ENCODE data around the gene TP53I11. TPM values are rescaled to one million over a fixed set of nuclear protein-coding genes. Genes with fewer than 3 reads are reported as not detected.

The TP53I11 gene
- 100 to 1,000 TPM in 1 of 12 donors, 10 to 100 TPM in 10, not detected in 1; 33.0 to 150 (median 42.2) TPM for polyA plus RNA-seq (ENCODE audit: insufficient read length in 12 of 12)
- long read RNA-seq, donor 1, transcript TP53I11-208 (7 exons, 2,647 nt) = major isoform, 10 of 21 reads
- long read RNA-seq, donor 1, partial matches to known transcripts = 10 of 21 reads
- long read RNA-seq, donor 1, other reads (novel, unspliced or antisense) = 0 of 21 reads
- long read RNA-seq, donor 2, transcript TP53I11-208 (7 exons, 2,647 nt) = major isoform, 8 of 18 reads
- long read RNA-seq, donor 2, partial matches to known transcripts = 10 of 18 reads
- long read RNA-seq, donor 2, other reads (novel, unspliced or antisense) = 0 of 18 reads
- long read RNA-seq, donor 3, transcript TP53I11-208 (7 exons, 2,647 nt) = major isoform, 5 of 6 reads
- long read RNA-seq, donor 3, partial matches to known transcripts = 0 of 6 reads
- long read RNA-seq, donor 3, other reads (novel, unspliced or antisense) = 0 of 6 reads
- long read RNA-seq, donor 4, transcript TP53I11-208 (7 exons, 2,647 nt) = major isoform, 5 of 6 reads
- long read RNA-seq, donor 4, partial matches to known transcripts = 0 of 6 reads
- long read RNA-seq, donor 4, other reads (novel, unspliced or antisense) = 0 of 6 reads
- long read RNA-seq, donor 5 = 0 reads
- long read RNA-seq, donor 6, transcript TP53I11-208 (7 exons, 2,647 nt) = major isoform, 7 of 8 reads
- long read RNA-seq, donor 6, partial matches to known transcripts = 0 of 8 reads
- long read RNA-seq, donor 6, other reads (novel, unspliced or antisense) = 0 of 8 reads
- long read RNA-seq, donor 7, transcript TP53I11-208 (7 exons, 2,647 nt) = major isoform, 6 of 20 reads
- long read RNA-seq, donor 7, partial matches to known transcripts = 13 of 20 reads
- long read RNA-seq, donor 7, other reads (novel, unspliced or antisense) = 0 of 20 reads
- long read RNA-seq, donor 8, transcript TP53I11-208 (7 exons, 2,647 nt) = major isoform, 12 of 14 reads
- long read RNA-seq, donor 8, partial matches to known transcripts = 0 of 14 reads
- long read RNA-seq, donor 8, other reads (novel, unspliced or antisense) = 0 of 14 reads
- long read RNA-seq, donor 9, transcript TP53I11-208 (7 exons, 2,647 nt) = major isoform, 8 of 42 reads
- long read RNA-seq, donor 9, partial matches to known transcripts = 33 of 42 reads
- long read RNA-seq, donor 9, other reads (novel, unspliced or antisense) = 0 of 42 reads
- long read RNA-seq, donor 10, transcript TP53I11-208 (7 exons, 2,647 nt) = major isoform, 8 of 19 reads
- long read RNA-seq, donor 10, partial matches to known transcripts = 7 of 19 reads
- long read RNA-seq, donor 10, other reads (novel, unspliced or antisense) = 0 of 19 reads
- long read RNA-seq, donor 11, transcript TP53I11-208 (7 exons, 2,647 nt) = major isoform, 13 of 61 reads
- long read RNA-seq, donor 11, partial matches to known transcripts = 37 of 61 reads
- long read RNA-seq, donor 11, other reads (novel, unspliced or antisense) = 7 of 61 reads

DNA sequence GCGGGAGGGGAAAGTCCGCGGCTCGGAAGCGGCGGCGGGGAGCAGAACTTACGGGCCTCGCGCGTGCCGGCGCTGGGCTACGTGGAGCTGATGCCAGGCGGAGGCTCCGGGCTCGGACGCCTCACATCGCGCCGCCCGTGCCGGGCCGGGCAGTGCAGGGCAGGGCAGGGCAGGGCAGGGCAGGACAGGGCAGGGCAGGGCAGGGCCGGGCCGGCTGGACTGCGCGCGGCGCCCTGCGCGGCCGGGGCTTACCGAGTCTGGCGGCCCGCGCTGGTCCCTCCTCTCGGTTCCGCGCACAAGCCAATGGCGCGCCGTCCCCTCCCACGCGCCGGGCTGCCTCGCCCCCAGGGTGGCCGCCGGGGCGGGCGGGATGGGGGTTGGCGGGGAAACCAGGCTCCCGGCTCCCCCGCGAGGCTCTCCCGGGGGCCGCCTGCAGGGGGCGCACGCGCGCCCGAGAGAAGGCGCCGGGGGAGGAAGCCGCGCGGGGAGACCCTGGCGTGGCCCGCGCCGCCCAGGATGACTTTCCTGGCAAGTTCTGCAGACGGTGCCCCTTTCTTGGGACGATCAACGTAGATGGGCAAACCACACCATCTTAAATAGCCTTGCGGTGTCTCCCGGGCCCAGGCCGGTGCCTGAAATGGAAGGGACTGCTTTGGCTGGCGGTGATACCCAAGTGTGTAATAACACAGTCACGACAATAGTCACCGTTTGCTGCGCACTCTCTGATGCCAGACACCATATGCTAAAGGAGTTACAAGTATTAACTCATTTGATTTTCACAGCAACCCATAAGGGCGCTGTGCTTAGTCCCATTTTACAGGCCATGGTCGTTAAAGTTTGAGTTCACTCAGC lies at the start of gene TP53I11:
Gene TP53I11 (minus strand): TSS at position 259 of the 852 bp plus-strand sequence. CDS start 12,548 bp downstream, outside the sequence.
- DNase-seq = peak; percentile 58

DNA sequence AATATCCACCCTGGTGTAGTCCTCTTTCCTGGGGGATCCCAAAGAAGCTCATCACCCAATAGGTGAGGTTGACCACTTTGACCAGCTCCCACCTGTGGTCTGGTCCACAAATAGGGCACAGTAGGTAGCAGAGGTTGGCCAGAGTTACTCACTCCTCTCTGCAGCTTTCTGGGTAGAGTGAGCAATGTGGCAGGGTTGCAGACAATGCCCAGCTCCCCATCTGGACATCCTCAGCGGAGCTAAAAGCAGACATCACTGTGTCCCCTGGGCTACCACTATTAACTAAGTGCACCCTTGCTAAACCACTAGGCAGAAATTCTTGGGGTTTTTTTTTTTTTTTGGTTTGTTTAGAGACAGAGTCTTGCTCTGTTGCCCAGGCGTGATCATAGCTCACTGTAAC lies 48.4 kb upstream of the TP53I11 start:
- DNase-seq = no peak

- no peak for DNase-seq
Observed at GRCh38 chr11:44998051-44998450, 47.4 kb upstream of the TP53I11 start.

DNA sequence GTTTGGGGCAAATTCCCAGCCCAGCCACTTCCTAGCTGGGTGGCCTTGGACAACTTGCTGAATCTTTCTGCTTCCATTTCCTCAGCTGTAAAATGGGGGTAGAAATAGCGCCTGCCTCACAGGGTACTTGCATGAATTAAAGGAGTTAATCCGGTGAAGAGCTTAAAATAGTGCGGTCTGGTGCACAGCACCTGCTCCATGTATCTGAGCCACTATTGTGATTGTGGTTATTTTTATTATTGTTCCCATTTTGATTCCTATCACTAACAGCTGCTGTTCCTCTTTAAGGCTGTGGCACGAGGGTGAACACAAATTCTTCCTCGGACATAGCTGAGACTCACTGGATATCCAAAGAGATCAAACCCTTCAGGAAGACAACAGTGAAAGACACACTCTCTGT lies 46.9 kb upstream of the TP53I11 start:
- DNase-seq = no peak

DNA sequence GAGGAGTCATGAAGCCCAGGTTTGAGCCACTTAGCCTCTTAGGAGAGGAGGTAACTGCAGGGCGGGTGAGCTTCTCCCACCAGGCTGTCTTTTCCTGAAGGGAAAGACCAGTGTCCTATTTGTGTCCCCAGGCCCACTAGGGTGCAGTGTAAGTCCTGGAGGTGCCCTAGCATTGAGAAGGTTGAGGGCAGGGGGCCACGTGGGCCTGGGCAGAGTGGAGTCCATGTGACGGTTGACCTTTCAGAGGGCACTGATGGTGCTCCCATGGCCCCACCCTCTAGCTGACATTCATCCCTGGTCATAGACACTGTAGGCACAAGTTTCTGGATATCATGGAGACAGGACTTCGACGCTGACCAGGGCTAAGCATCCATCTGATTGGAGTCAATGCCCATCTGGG lies 44.1 kb upstream of the TP53I11 start:
- DNase-seq = no peak

- no peak for DNase-seq
Observed at GRCh38 chr11:44993971-44994704, 43.5 kb upstream of the TP53I11 start.

DNA sequence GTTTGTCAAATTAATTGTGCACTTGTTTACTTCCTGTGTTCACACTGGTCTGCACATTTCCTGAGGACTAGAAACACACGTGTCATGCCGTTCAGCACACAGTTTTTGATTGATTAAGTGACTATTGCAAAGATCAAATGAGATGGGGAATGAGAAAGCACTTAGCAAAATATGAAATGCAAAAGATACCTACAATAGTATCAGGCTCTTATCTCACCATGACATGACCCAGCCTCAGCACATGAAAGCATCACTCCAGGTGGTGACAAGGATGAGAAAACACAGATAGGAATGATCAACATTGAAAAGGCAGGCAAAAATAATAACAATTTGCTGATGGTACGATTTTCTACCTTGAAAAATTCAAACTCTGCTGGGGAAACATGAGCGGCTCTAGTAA lies 42.1 kb upstream of the TP53I11 start:
- DNase-seq = no peak

DNA sequence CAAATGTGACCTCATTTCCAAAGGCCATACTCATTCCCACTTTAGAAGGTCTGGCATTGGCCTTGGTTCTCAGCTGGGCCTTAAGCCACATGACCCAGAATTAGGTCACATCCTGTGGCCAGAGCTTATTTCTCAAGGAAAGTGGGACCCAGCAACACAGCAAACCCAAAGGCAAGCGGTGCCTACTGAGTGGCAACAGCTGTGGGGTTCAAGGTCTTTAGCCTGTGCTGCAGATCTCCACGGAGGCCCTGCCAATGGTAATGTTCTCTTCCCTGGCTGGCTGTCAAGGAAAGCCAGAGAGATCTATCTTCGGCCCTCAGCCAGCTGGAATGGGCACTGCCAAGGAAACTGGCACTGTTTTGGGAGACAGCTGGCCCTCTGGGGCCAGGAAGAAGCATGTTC lies 41.5 kb upstream of the TP53I11 start:
- DNase-seq = no peak

DNA sequence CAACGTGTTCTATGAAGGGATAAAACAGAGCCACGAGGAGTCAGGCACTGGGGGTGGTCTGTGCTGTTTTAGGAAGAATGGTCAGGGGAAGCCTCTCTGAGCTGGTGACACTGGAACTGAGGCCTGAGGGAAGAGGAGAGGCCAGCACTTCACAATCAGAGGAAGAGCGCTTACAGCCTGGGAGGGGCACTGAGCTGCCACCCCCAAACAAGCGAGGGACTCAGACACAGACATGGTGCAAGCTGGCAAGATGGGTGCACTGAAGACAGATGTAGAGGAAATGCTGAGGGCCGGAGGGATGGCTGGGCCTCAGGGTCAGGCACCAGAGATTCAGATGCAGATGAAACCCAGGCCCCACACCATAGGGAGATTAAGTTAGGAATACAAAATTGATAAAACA lies 40.0 kb upstream of the TP53I11 start:
- DNase-seq = no peak

DNA sequence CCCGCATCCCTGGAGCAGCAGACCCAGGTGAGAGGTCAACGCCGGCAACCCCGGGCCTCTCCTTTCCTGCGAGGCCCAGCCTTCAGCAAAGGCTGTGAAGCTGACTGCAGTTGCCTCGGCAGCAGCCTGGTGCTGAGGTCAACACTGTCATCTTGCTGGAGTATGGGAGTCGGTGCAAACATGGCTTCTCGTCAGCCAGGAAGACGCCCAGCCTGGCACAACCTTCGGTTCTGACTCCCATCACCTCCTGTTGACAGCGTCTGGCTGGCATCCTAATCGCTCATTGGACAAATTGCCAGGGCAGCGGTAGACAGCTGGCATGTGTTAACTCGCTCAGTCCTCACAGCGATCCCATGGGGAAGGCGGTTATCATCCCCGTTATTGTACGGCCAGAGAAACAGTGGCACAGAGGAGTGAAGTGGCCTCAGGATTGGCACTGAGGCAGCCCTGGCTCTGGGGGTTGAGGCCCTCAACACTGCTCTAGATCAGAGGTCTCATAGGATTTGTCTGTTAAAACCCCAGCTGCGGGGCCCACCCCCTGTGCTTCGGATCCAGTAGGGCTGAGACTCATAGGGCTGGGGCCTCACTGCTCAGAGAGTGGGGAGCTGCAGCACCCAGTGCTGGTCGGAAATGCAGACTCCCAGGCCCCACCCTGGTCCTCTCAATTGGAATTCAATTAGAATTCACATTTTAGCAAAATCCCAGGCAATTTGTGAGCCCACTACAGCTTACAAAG lies 39.3 kb upstream of the TP53I11 start:
- no peak for DNase-seq

DNA sequence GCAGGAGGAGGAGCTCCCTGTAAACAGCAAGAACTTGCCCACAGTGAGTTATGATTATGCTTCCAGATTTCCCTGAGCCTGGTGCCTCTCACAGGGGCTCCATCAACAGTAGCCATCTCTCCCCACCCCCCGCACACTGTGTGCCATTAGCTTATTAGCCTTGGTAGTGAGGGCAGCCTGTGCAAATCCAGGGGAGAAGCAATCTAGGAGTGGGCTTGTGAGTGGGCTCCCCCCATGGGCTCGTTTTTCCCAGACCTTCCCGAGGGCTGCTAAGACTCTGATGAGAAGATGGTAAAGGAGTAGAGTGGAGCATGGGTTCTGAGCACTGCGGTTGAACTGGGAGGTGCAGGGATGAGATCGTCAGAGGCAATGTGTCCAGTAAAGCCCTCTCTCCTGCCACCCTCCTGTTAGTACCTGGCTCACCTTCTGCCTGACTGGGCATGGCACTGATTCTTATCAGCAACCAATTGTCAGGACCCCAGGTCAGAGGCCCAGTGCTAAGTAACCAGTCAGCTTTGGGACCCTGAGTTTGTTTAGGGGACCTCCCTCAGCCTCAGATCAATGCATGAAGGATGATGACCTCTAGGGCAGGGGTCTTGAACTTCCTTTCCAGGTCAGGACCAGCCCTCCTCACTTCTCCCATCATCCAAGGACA lies 38.4 kb upstream of the TP53I11 start:
- DNase-seq = no peak

GRCh38 chr11:44988111-44988510 lies 37.4 kb upstream of the TP53I11 start:
- DNase-seq = no peak

- no peak for DNase-seq
Observed at GRCh38 chr11:44987506-44987905, 36.8 kb upstream of the TP53I11 start.

DNA sequence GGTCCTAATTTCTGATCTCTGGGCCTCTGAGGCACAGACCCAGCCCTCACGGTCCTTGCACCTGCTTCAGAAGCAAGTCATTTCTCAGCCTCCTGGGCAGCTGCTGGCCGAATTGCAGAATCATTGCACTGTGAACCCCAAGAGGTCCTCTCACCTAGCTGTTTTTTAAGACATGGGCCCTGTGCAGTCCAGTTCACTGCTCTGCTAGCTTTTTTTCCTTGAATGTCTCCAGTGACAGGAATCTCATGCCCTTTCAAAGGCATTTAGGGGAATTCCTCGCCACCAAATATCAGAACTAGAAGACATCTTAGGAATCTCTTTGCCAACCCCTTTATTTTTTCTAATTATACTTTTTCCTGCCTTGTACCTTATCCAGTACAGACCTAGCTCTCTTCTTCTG lies 35.6 kb upstream of the TP53I11 start:
- DNase-seq = no peak

- no peak for DNase-seq
Observed at GRCh38 chr11:44985721-44986120, 35.0 kb upstream of the TP53I11 start.

- DNase-seq = no peak
Observed at GRCh38 chr11:44983786-44984185, 33.1 kb upstream of the TP53I11 start.

DNA sequence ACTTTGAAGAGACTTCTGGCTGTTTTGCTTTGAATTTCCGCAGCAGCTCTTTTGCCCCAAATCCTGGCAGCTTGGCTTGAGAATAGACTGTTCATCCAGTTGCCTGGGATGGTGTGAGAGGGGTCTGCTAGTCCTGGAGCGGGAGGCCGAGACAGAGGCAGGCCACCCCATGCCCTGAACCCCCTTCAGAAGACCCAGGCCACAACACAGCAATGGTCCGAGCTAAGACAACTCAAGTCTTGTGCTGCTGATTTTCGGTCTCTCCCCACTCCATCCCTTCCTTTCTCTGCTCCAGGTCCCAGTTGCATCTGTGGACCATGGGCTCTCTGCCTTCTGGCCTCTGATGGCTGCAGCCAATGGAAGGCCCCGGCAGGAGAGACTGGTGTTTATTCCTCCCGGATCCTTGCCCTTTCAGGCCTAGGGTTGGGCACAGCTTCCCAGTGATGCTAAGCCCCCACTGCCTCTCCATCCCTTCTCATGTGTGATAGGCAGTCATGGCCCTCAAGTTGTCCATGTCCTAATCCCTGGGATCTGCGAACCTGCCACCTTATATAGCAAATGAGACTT lies 31.9 kb upstream of the TP53I11 start:
- DNase-seq = no peak

Measured in muscle of arm (tissue), 14 donors.